PFSK-1 (cell line): ENCODE measurements around the gene TMED6.

Experiments
- POLR2AphosphoS5 ChIP-seq: IDR thresholded peaks from 2 replicates; pipeline ENCODE4 v1.6.1; 2012; ENCODE audit warnings: low read depth, mild to moderate bottlenecking, control low read depth, low read length, moderate library complexity
- TAF1 ChIP-seq: IDR thresholded peaks from 2 replicates; pipeline ENCODE4 v1.6.1; 2012; ENCODE audit warnings: low read length, control low read depth, borderline replicate concordance; ENCODE audit not compliant: insufficient read depth

DNA sequence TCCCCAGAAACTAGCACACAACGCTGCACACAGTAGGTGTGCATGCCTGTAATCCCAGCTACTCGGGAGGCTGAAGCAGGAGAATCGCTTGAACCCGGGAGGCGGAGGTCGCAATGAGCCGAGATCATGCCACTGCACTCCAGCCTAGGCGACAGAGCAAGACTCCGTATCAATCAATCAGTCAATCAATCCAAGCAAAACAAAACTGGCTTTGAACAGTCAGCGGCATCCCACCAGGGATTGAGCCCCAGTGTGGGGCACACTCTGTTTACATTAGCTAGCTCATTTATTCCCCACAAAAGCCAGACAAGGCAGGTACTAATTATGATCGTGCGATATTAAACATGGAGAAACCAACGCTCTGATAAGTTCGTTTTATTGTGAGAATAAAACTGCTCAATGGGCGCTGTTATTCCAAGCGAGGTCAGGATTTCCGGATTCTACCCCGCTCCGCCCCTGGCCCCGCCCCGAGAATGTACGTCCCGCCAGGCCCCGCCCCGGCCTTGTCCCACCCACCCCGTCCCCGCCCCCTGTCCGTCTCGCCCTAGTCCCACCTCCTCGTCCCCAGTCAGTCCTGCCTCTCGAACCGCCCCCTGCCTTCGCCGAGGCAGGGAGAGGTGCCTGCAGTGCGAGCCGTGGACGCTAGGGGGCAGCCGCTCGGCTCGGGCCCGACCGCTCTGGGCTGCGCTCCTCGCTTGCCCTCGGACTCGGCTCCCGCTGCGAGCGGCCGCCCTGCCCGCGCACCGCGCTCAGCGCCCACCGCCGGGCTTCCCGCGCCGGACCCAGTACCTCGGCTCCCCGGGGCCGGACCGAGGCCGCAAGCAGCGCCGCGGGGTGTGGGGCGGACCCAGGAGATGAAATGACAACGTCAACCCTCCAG is 40.7 kb downstream of the TMED6 start, which contains the start of gene VPS4A:
- TF ChIP-seq POLR2AphosphoS5 = peak; percentile 58; the same call in 1 of the 2 replicates
- peak; percentile 78 for TF ChIP-seq TAF1
